Lower leg skin (tissue), 4 donors: ENCODE data around the gene SPAG8. TPM values are rescaled to one million over a fixed set of nuclear protein-coding genes. Genes with fewer than 3 reads are reported as not detected.
A peak's percentile ranks its signal among the peaks of the same experiment; 100 is the strongest.

Experiments used
- DNase-seq, 2 donors: peaks; one replicate each; pipeline ENCODE4 v3.0.0-alpha.2; 2019; ENCODE audit warnings: low spot score in 2 of 2
- H3K4me3 ChIP-seq: fragments of 200-600 bp; sonication (generic); 2 replicates; pipeline ENCODE4 v1.5.1; 2017; ENCODE audit warnings: mild to moderate bottlenecking, low read depth; ENCODE audit not compliant: poor library complexity, severe bottlenecking
- POLR2A ChIP-seq, 2 donors: fragments of 450-650 bp; IDR thresholded peaks; one replicate each; pipeline ENCODE4 v1.6.1; 2016 to 2017; ENCODE audit warnings: antibody characterized with exemption in 2 of 2, mild to moderate bottlenecking in 1 of 2, moderate library complexity in 1 of 2
- WGBS, 2 donors: methylation state at CpG; one replicate each; pipeline ENCODE4 v1.1.5; 2018; 5-methylcytosine and 5-hydroxymethylcytosine counted together
- intact Hi-C: fragments of 100-400 bp; cut with DNase I; formaldehyde crosslinking; loops from one replicate; pipeline ENCODE4 v1.15.0; 2023; ENCODE audit warnings: low total_unique reads
- total RNA-seq, 4 donors: library from RNA; depleted of rRNA; stranded (reverse); fragments of >200 nt; gene quantifications; one replicate each; pipeline ENCODE4 v1.1.0, GENCODE V29; 2016
- TF ChIP-seq, protein P1 (sequence below), 3 donors: fragments of 450-650 bp; IDR thresholded peaks; one replicate each; pipeline ENCODE4 v1.5.1; 2016; ENCODE audit warnings: antibody characterized with exemption in 3 of 3, mild to moderate bottlenecking in 3 of 3, moderate library complexity in 2 of 3

Gene SPAG8, protein sequence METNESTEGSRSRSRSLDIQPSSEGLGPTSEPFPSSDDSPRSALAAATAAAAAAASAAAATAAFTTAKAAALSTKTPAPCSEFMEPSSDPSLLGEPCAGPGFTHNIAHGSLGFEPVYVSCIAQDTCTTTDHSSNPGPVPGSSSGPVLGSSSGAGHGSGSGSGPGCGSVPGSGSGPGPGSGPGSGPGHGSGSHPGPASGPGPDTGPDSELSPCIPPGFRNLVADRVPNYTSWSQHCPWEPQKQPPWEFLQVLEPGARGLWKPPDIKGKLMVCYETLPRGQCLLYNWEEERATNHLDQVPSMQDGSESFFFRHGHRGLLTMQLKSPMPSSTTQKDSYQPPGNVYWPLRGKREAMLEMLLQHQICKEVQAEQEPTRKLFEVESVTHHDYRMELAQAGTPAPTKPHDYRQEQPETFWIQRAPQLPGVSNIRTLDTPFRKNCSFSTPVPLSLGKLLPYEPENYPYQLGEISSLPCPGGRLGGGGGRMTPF
- total RNA-seq, result under 1 TPM in 2 of 4 donors, not detected in 2; 0.29 to 0.42 TPM

DNA sequence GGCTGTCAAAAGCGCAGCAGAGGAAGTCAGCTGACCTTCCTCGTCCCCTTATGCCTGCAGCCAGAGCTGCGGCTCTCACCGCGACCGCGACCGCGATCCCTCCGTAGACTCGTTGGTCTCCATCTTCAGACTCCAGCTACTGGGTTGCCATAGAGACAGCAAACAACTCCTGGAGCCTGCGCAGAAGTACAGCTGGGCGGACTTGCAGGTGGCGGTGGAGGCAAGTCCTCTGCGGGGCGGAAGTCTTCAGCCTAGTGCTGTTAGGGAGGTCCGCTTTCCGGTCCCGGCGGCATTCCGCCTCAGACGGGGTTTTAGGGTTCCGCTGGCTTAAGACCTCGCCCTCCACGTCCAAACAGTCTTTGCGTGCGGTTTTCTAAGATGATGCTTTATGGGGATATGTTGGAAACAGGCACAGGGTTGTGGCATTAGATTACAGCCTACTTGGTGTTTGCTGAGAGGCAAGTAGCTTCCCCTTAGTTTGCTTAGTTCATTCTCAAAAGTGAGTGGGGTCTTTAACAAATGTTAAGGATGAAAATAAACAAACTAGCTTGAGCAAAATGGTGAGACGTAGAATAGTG lies at the start of gene SPAG8:
Gene SPAG8 (minus strand): TSS at position 238 of the 578 bp plus-strand sequence. CDS start 115 bp downstream, at position 123.
- DNase-seq, result peak; percentile 93 to 99

DNA sequence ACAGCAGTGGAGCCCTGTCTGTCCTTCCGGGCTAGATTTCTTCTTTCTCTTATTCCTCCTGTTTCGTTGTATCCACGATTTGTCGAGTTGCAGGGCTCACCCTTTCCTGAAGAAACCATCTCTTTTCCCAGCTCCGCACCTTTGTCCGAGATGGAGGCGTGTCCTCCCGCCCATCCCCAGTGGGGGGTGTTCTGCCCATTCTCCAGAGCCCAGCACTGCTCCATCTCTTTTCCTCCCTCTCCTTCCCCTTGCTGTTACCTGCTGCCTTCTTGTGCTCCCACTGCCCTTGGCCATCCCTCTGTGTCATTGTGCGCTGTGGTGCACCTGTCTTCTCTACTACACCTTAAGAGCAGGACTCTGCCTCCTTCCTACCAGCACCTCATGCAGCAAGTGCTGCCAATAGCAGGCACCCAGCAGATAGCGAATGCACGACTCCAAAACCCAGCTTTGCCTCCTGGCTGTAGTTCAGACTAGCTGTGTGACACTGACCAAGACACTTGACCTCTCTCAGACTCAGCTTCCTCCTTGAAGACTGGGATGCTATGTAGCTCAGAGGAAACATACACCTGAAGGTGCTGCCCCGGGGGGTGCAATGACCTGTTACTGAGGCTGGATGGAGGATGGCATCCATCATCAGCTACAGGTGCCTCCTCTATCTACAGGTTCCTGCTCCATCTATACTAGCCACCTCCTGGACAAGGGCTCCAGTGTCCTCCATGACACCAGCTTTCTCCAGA lies 49.3 kb upstream of the SPAG8 start:
- no peak overlapping the region for H3K4me3 ChIP-seq
- intact Hi-C loops, result no loop called here
- WGBS, 2 donors, result 64 to 70% methylated on average over 12 of the region's 12 CpGs
- TF ChIP-seq, protein P1, sequence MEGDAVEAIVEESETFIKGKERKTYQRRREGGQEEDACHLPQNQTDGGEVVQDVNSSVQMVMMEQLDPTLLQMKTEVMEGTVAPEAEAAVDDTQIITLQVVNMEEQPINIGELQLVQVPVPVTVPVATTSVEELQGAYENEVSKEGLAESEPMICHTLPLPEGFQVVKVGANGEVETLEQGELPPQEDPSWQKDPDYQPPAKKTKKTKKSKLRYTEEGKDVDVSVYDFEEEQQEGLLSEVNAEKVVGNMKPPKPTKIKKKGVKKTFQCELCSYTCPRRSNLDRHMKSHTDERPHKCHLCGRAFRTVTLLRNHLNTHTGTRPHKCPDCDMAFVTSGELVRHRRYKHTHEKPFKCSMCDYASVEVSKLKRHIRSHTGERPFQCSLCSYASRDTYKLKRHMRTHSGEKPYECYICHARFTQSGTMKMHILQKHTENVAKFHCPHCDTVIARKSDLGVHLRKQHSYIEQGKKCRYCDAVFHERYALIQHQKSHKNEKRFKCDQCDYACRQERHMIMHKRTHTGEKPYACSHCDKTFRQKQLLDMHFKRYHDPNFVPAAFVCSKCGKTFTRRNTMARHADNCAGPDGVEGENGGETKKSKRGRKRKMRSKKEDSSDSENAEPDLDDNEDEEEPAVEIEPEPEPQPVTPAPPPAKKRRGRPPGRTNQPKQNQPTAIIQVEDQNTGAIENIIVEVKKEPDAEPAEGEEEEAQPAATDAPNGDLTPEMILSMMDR (IDR thresholded peaks at IDR 0.05), result no peak
- no peak for TF ChIP-seq POLR2A (IDR thresholded peaks at IDR 0.05)
- DNase-seq, result peak in 1 of 2 donors; percentile 11

More for the DNA sequence above, at the start of gene SPAG8:
- peak within 1 kb of the TSS; percentile 21 for H3K4me3 ChIP-seq
- TF ChIP-seq, protein P1 (IDR thresholded peaks at IDR 0.05), result no peak
- TF ChIP-seq POLR2A (IDR thresholded peaks at IDR 0.05), result no peak
- intact Hi-C loops, result no loop called here
- 2 to 3% methylated on average over 27 to 28 of the region's 28 CpGs for WGBS, 2 donors

DNA sequence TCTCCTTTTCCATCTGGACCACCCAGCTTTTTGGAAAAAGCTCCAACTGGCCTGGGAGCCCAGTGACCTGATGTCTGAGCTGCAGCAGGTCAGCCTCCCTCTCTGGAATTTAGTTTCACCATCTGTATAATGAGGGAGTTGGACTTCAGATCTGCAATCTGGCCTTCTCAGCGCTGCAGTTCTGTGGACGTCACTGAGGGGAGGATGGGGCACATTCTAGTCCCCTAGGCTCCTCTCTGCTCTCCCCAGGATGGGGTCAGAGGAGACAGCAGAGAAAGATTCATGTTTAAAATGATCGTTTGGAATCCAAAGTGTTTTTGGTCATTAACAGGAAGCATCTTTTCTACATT lies 47.9 kb upstream of the SPAG8 start:
- intact Hi-C loops, result no loop called here
- H3K4me3 ChIP-seq, result no peak overlapping the region
- DNase-seq, result peak in 1 of 2 donors; percentile 9
- TF ChIP-seq, protein P1 (IDR thresholded peaks at IDR 0.05), result no peak
- no peak for TF ChIP-seq POLR2A (IDR thresholded peaks at IDR 0.05)
- WGBS, 2 donors, result 45 to 50% methylated on average over 3 of the region's 3 CpGs

DNA sequence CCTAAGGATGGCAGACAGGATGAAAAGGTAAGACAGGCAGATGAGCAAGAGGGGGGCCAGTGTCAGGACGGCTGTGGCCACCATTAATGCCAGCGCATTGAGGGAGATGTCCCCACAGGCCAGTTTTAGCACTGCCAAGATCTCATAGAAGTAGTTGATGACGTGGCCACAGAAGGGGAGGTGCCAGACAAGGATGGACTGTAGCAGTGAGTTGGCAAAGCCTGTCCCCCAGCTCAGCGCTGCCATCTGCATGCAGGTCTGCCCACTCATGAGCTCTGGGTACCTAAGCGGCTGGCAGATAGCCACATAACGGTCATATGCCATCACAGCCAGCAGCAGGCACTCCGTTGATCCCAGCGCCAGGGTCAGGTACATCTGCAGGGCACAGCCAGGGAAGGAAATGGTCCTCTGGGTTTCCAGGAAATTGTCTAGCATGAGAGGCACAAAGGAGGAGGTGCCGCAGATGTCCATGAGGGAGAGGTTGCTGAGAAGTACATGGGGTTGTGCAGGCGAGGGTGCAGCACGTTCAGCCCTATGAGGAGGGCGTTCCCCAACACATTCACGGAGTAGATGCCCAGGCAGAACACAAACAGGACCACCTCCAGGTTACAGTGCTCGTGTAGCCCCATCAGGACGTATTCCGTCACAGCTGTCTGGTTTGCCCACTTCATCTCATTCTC lies 47.4 kb upstream of the SPAG8 start:
- H3K4me3 ChIP-seq, result no peak overlapping the region
- WGBS, 2 donors, result 50 to 56% methylated on average over 16 of the region's 16 CpGs
- TF ChIP-seq, protein P1 (IDR thresholded peaks at IDR 0.05), result no peak
- no peak for TF ChIP-seq POLR2A (IDR thresholded peaks at IDR 0.05)
- DNase-seq, result peak in 1 of 2 donors; percentile 14
- intact Hi-C loops, result no loop called here

DNA sequence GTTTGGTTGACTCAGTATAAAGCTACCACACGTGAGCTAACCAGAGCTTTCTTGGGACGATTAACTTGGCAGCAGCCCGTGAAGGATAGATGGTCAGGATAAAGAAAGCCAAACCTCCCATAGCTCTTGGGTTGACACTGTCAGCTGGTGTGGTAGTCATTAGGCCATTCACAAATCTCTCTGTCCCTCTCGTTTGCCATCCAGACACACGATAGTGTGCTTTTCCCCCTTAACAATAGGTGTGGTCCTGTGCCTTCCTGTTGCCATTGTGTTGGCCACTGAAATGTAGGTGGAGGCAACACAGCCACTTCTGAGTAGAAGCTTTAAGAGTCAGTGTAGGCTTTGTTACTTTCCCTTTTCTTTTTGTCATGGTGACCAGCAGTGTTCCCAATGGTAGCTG lies 46.4 kb upstream of the SPAG8 start:
- H3K4me3 ChIP-seq, result no peak overlapping the region
- no peak for DNase-seq
- TF ChIP-seq, protein P1 (IDR thresholded peaks at IDR 0.05), result no peak
- no peak for TF ChIP-seq POLR2A (IDR thresholded peaks at IDR 0.05)
- intact Hi-C loops, result no loop called here
- 67 to 78% methylated on average over 5 of the region's 5 CpGs for WGBS, 2 donors
